Osteoblast (primary cell): ENCODE results near the gene EIF4G3. TPM values are rescaled to one million over a fixed set of nuclear protein-coding genes. Genes with fewer than 3 reads are reported as not detected.
A peak's percentile ranks its signal among the peaks of the same experiment; 100 is the strongest.

Experiments
- DNase-seq: peaks from one replicate; pipeline ENCODE4 v3.0.0; 2011; ENCODE audit warnings: low spot score, mixed read lengths; ENCODE audit not compliant: insufficient read length; ENCODE audit errors: missing footprints
- H2AFZ ChIP-seq: 2 replicates; pipeline ENCODE4 v1.6.0; 2011; ENCODE audit warnings: mild to moderate bottlenecking, low read length
- H3K27ac ChIP-seq: 2 replicates; pipeline ENCODE4 v1.5.1; 2011; ENCODE audit warnings: mild to moderate bottlenecking, low read depth, low read length, moderate library complexity
- H3K27me3 ChIP-seq: 2 replicates; pipeline ENCODE4 v1.6.0; 2012; ENCODE audit warnings: mild to moderate bottlenecking, control low read depth, inconsistent platforms, low read length, moderate library complexity; ENCODE audit not compliant: insufficient read depth
- H3K36me3 ChIP-seq: 2 replicates; pipeline ENCODE4 v1.5.1; 2011; ENCODE audit warnings: mild to moderate bottlenecking, low read length, control low read depth, moderate library complexity; ENCODE audit not compliant: insufficient read depth
- H3K4me1 ChIP-seq: 2 replicates; pipeline ENCODE4 v1.5.1; 2011; ENCODE audit warnings: mild to moderate bottlenecking, low read length, control low read depth, moderate library complexity; ENCODE audit not compliant: insufficient read depth
- H3K4me2 ChIP-seq: 2 replicates; pipeline ENCODE4 v1.6.0; 2011; ENCODE audit warnings: mild to moderate bottlenecking, low read length; ENCODE audit not compliant: insufficient read depth
- H3K4me3 ChIP-seq: fragments of 200-600 bp; sonication (generic); 3 replicates; pipeline ENCODE4 v1.5.1; 2012; ENCODE audit warnings: mild to moderate bottlenecking, low read length, inconsistent platforms; ENCODE audit not compliant: insufficient read depth
- H3K79me2 ChIP-seq: 2 replicates; pipeline ENCODE4 v1.6.0; 2012; ENCODE audit warnings: mild to moderate bottlenecking, low read length, control low read depth, inconsistent platforms; ENCODE audit not compliant: insufficient read depth
- H3K9me3 ChIP-seq: 2 replicates; pipeline ENCODE4 v1.5.1; 2011; ENCODE audit warnings: low read depth, low read length, control low read depth
- H4K20me1 ChIP-seq: 2 replicates; pipeline ENCODE4 v1.6.0; 2012; ENCODE audit warnings: mild to moderate bottlenecking, low read length, control low read depth; ENCODE audit not compliant: insufficient read depth
- total RNA-seq: library from RNA; depleted of rRNA; stranded (reverse); fragments of >200 nt; gene quantifications from 2 replicates; pipeline ENCODE4 v1.2.3, GENCODE V29; 2012
- TF ChIP-seq, protein P1 (sequence below): IDR thresholded peaks from 2 replicates; pipeline ENCODE4 v1.5.1; 2011; ENCODE audit warnings: mild to moderate bottlenecking, low read depth, low read length, moderate library complexity; ENCODE audit errors: extremely low read depth

Gene EIF4G3
- total RNA-seq, 1 donor: 55.0 TPM

DNA sequence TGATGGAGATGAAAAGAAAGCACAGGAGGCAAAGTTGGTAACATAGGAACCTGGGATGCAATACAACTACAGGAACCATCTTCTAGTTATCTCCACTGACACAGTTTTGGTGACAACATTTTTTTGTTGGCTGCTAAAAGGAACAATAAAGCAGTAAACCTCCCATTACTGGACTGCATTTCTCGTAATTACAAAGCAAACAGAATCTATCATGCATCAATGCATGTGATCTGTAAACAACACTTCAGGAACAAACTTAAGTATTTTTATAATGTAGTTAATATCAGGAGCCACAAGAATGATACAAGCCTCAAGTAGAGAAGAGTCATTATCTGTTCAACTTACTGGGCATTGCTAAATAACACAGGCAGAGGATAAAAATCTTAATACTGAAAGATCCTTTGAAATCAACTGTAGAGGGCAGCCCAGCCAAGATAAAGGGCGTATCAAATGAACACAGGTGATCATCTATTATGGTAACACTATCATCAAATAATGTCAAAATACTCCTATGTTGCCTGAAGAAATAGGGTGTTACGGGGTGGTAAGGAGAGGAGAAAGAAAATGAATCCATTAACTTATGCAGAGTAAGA, 193.3 kb downstream of the EIF4G3 start:
- Histone ChIP-seq H3K9me3 (no peaks in the 10 kb centered on the region), H3K4me3 (no peak overlapping the region), H3K79me2 (peaks cover 24% of the 10 kb centered on the region), H3K36me3 (peaks cover 5% of the 10 kb centered on the region), H3K4me2 (no peak overlapping the region), H3K27ac (no peak overlapping the region), H3K27me3 (no peaks in the 10 kb centered on the region), H3K4me1 (peaks cover 6% of the 10 kb centered on the region), H2AFZ (no peak overlapping the region), H4K20me1 (peaks cover 15% of the 10 kb centered on the region)
- peak; percentile 48 for DNase-seq
- TF ChIP-seq, protein P1, sequence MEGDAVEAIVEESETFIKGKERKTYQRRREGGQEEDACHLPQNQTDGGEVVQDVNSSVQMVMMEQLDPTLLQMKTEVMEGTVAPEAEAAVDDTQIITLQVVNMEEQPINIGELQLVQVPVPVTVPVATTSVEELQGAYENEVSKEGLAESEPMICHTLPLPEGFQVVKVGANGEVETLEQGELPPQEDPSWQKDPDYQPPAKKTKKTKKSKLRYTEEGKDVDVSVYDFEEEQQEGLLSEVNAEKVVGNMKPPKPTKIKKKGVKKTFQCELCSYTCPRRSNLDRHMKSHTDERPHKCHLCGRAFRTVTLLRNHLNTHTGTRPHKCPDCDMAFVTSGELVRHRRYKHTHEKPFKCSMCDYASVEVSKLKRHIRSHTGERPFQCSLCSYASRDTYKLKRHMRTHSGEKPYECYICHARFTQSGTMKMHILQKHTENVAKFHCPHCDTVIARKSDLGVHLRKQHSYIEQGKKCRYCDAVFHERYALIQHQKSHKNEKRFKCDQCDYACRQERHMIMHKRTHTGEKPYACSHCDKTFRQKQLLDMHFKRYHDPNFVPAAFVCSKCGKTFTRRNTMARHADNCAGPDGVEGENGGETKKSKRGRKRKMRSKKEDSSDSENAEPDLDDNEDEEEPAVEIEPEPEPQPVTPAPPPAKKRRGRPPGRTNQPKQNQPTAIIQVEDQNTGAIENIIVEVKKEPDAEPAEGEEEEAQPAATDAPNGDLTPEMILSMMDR: no peak

DNA sequence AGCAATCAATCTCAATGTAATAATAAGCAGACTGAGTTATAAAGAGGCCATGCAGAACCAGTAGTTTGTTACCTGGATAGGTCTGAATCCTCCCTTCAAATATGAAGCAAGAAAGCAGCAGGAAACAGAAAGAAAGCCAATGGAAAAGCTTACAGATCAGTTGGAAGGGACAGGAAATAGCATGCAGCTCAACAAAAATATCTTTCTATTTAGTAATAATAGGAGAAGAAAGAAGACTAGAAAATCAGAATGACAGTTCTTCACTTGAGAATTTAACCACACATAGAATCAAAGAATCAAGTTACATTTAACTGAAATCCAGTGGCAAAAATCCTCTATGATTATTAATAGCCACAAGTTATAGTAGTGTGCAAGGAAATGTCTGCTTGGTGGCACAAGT, 194.4 kb downstream of the EIF4G3 start:
- Histone ChIP-seq H4K20me1 (peaks cover 15% of the 10 kb centered on the region), H3K79me2 (peaks cover 24% of the 10 kb centered on the region), H3K27ac (no peak overlapping the region), H3K27me3 (no peaks in the 10 kb centered on the region), H3K4me2 (no peak overlapping the region), H3K4me3 (no peak overlapping the region), H3K9me3 (no peaks in the 10 kb centered on the region), H2AFZ (no peak overlapping the region), H3K36me3 (peaks cover 5% of the 10 kb centered on the region), H3K4me1 (peaks cover 6% of the 10 kb centered on the region)
- TF ChIP-seq, protein P1: no peak
- DNase-seq: no peak

DNA sequence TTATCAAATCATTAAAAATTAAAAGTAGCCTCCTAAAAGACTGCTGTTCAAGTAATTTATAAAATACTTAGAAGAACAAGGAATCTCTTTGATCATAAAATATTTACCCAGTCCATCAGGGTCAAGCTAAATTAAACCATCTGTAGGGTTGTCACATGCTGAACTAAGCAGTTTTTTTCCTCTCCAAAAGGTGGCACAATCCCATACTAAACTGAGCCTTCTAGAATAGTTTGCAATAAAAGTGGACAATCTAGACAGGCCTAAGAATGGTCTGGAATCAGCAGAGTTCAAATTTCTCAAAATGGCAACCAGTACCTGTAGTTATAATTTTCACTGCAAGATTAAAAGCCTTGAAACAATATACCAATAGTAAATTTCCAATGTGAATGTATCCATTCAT, 194.8 kb downstream of the EIF4G3 start:
- Histone ChIP-seq H3K4me2 (no peak overlapping the region), H3K36me3 (peaks cover 5% of the 10 kb centered on the region), H3K4me1 (peaks cover 6% of the 10 kb centered on the region), H4K20me1 (peaks cover 15% of the 10 kb centered on the region), H2AFZ (no peak overlapping the region), H3K4me3 (no peak overlapping the region), H3K27me3 (no peaks in the 10 kb centered on the region), H3K27ac (no peak overlapping the region), H3K9me3 (no peaks in the 10 kb centered on the region), H3K79me2 (peaks cover 22% of the 10 kb centered on the region)
- TF ChIP-seq, protein P1: peak; percentile 37
- no peak for DNase-seq

DNA sequence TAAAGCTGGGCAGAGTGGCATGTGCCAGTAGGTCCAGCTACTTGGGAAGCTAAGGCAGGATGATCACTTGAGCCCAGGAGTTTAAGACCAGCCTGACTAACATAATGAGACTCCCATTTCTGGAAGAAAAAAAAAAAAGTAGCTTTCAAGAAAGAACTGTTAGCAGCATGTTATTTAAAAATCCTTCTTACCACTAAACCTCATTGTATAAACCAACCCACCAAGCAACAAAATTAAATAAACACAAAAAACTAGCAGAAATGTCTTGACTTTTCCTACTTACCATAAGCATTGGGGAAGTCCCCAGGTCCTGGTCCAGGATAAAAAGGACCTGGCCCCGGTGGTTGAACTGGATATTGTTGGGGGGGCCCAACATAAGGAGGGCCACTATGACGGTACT, 196.6 kb downstream of the EIF4G3 start:
- TF ChIP-seq, protein P1: no peak

More for the DNA sequence above, 196.6 kb downstream of the EIF4G3 start:
- Histone ChIP-seq H3K4me2 (no peak overlapping the region), H2AFZ (no peak overlapping the region), H3K27ac (no peak overlapping the region), H3K27me3 (no peaks in the 10 kb centered on the region), H3K4me1 (peaks cover 6% of the 10 kb centered on the region), H3K4me3 (no peak overlapping the region), H3K9me3 (no peaks in the 10 kb centered on the region), H3K79me2 (peaks cover 9% of the 10 kb centered on the region), H3K36me3 (peaks cover 5% of the 10 kb centered on the region), H4K20me1 (peaks cover 9% of the 10 kb centered on the region)
- no peak for DNase-seq
